ENCODE measurements around the gene ERGIC1.

The ERGIC1 gene

DNA sequence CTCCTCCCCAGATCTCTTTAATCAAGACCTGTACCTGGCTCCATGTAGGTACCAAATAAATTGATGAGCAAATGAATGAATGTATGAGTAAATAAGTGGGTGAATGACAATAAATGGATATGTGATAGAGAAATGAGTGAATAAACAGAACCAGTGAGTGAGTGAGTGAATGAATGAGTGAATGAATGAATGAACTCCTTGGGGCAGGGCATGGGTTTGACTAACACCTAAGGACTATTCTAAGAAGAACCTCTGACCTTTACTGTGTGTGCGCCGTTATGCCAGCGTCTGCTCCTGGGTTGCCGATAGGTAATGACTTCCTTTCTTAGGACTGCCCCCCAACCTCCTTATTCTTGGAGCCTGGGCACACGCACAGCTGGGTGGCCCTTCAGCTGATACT lies 123.4 kb downstream of the ERGIC1 start:
- Histone ChIP-seq H3K9me3 (ENCODE audit: control insufficient read depth in 5 of 5, low read length in 5 of 5) (no peaks in the 10 kb centered on the region), H3K4me1 (ENCODE audit: control insufficient read depth in 5 of 5, insufficient read depth in 5 of 5, low read length in 5 of 5) (peaks cover 4 to 23% (median 20%) of the 10 kb centered on the region in 5 donors), H3K9ac (ENCODE audit: low read length in 5 of 5) (no peak overlapping the region), H3K36me3 (ENCODE audit: control insufficient read depth in 5 of 5, insufficient read depth in 5 of 5, low read length in 5 of 5) (peaks cover 0 to 9% (median 5%) of the 10 kb centered on the region in 5 donors), H3K27ac (ENCODE audit: low read depth, low read length) (no peak overlapping the region), H3K4me3 (ENCODE audit: low read depth in 1 of 5, low read length in 5 of 5) (no peak overlapping the region), H3K27me3 (ENCODE audit: control insufficient read depth in 5 of 5, insufficient read depth in 4 of 5, low read length in 5 of 5) (no peaks in the 10 kb centered on the region)

- Histone ChIP-seq H3K4me3 (ENCODE audit: low read depth in 1 of 5, low read length in 5 of 5) (peak overlapping the region in 4 of 5 donors; percentile 95 to 100 (median 98)), H3K36me3 (ENCODE audit: control insufficient read depth in 5 of 5, insufficient read depth in 5 of 5, low read length in 5 of 5) (peaks cover 0 to 9% (median 5%) of the 10 kb centered on the region in 5 donors), H3K27me3 (ENCODE audit: control insufficient read depth in 5 of 5, insufficient read depth in 4 of 5, low read length in 5 of 5) (no peaks in the 10 kb centered on the region), H3K27ac (ENCODE audit: low read depth, low read length) (peak overlapping the region; percentile 74), H3K4me1 (ENCODE audit: control insufficient read depth in 5 of 5, insufficient read depth in 5 of 5, low read length in 5 of 5) (peaks cover 4 to 23% (median 20%) of the 10 kb centered on the region in 5 donors), H3K9me3 (ENCODE audit: control insufficient read depth in 5 of 5, low read length in 5 of 5) (no peaks in the 10 kb centered on the region), H3K9ac (ENCODE audit: low read length in 5 of 5) (peak overlapping the region in 4 of 5 donors; percentile 30 to 97 (median 78))
Observed at GRCh38 chr5:172958331-172959046, 124.4 kb downstream of the ERGIC1 start.

- H3K36me3 ChIP-seq (ENCODE audit: control insufficient read depth in 5 of 5, insufficient read depth in 5 of 5, low read length in 5 of 5), result peaks cover 8 to 14% (median 11%) of the 10 kb centered on the region in 5 donors
- no peaks in the 10 kb centered on the region for H3K27me3 ChIP-seq (ENCODE audit: control insufficient read depth in 5 of 5, insufficient read depth in 4 of 5, low read length in 5 of 5)
- H3K9me3 ChIP-seq (ENCODE audit: control insufficient read depth in 5 of 5, low read length in 5 of 5), result no peaks in the 10 kb centered on the region
- peak overlapping the region; percentile 95 to 100 (median 98) for H3K4me3 ChIP-seq (ENCODE audit: low read depth in 1 of 5, low read length in 5 of 5)
- H3K4me1 ChIP-seq (ENCODE audit: control insufficient read depth in 5 of 5, insufficient read depth in 5 of 5, low read length in 5 of 5), result peaks cover 4 to 23% (median 20%) of the 10 kb centered on the region in 5 donors
- H3K9ac ChIP-seq (ENCODE audit: low read length in 5 of 5), result peak overlapping the region; percentile 85 to 100 (median 97)
- no peak overlapping the region for H3K27ac ChIP-seq (ENCODE audit: low read depth, low read length)
Observed at GRCh38 chr5:172959824-172960799, 126.1 kb downstream of the ERGIC1 start.

DNA sequence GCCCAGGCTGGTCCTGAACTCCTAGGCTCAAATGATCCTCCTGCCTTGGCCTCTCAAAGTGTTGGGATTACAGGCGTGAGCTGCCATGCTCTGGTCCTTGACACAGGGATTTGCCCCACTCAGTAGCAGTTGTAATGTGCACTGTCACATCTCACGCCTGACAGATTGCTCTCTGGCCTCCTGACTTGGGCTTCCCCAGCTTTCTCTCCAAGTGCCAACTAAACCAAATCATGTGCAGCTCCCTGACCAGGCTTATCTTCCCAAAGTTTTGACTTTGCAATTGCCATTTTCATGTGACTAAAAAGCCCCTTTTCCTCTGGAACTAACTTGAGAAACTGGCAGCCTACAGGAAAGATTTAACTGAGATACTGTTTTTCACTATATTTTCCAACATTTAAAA lies 135.9 kb downstream of the ERGIC1 start:
- Histone ChIP-seq H3K4me3 (ENCODE audit: low read depth in 1 of 5, low read length in 5 of 5) (no peak overlapping the region), H3K9me3 (ENCODE audit: control insufficient read depth in 5 of 5, low read length in 5 of 5) (no peaks in the 10 kb centered on the region), H3K4me1 (ENCODE audit: control insufficient read depth in 5 of 5, insufficient read depth in 5 of 5, low read length in 5 of 5) (no peaks in the 10 kb centered on the region), H3K9ac (ENCODE audit: low read length in 5 of 5) (no peak overlapping the region), H3K27ac (ENCODE audit: low read depth, low read length) (no peak overlapping the region), H3K27me3 (ENCODE audit: control insufficient read depth in 5 of 5, insufficient read depth in 4 of 5, low read length in 5 of 5) (no peaks in the 10 kb centered on the region), H3K36me3 (ENCODE audit: control insufficient read depth in 5 of 5, insufficient read depth in 5 of 5, low read length in 5 of 5) (peaks cover 8 to 26% (median 22%) of the 10 kb centered on the region in 5 donors)

- H3K9me3 ChIP-seq (ENCODE audit: control insufficient read depth in 5 of 5, low read length in 5 of 5), result no peaks in the 10 kb centered on the region
- H3K27ac ChIP-seq (ENCODE audit: low read depth, low read length), result no peak overlapping the region
- peaks cover 0 to 5% (median 0%) of the 10 kb centered on the region in 5 donors for H3K27me3 ChIP-seq (ENCODE audit: control insufficient read depth in 5 of 5, insufficient read depth in 4 of 5, low read length in 5 of 5)
- no peak overlapping the region for H3K9ac ChIP-seq (ENCODE audit: low read length in 5 of 5)
- H3K4me3 ChIP-seq (ENCODE audit: low read depth in 1 of 5, low read length in 5 of 5), result no peak overlapping the region
- peaks cover 4 to 16% (median 15%) of the 10 kb centered on the region in 5 donors for H3K36me3 ChIP-seq (ENCODE audit: control insufficient read depth in 5 of 5, insufficient read depth in 5 of 5, low read length in 5 of 5)
- no peaks in the 10 kb centered on the region for H3K4me1 ChIP-seq (ENCODE audit: control insufficient read depth in 5 of 5, insufficient read depth in 5 of 5, low read length in 5 of 5)
Observed at GRCh38 chr5:172971482-172971881, 137.4 kb downstream of the ERGIC1 start.

DNA sequence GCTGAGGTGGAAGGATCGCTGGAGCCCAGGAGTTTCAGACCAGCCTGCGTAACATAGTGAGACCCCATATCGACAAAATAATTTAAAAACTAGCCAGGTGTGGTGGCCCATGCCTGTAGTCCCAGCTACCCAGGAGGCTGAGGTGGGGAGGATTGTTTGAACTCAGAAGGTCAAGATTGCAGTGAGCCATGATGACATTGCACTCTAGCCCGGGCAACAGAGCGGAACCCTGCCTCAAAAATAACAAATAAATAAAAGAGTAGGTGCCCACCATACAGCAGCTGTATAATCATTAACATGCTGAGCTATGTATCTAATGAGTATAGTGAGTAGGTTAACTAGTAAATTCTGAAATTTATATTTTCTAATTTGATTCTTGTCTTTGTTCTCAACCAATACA lies 138.5 kb downstream of the ERGIC1 start:
- Histone ChIP-seq H3K36me3 (ENCODE audit: control insufficient read depth in 5 of 5, insufficient read depth in 5 of 5, low read length in 5 of 5) (peaks cover 4 to 16% (median 15%) of the 10 kb centered on the region in 5 donors), H3K9me3 (ENCODE audit: control insufficient read depth in 5 of 5, low read length in 5 of 5) (no peaks in the 10 kb centered on the region), H3K4me1 (ENCODE audit: control insufficient read depth in 5 of 5, insufficient read depth in 5 of 5, low read length in 5 of 5) (no peaks in the 10 kb centered on the region), H3K27me3 (ENCODE audit: control insufficient read depth in 5 of 5, insufficient read depth in 4 of 5, low read length in 5 of 5) (peaks cover 0 to 6% (median 0%) of the 10 kb centered on the region in 5 donors), H3K4me3 (ENCODE audit: low read depth in 1 of 5, low read length in 5 of 5) (no peak overlapping the region), H3K27ac (ENCODE audit: low read depth, low read length) (no peak overlapping the region), H3K9ac (ENCODE audit: low read length in 5 of 5) (no peak overlapping the region)

- Histone ChIP-seq H3K9ac (ENCODE audit: low read length in 5 of 5) (no peak overlapping the region), H3K4me3 (ENCODE audit: low read depth in 1 of 5, low read length in 5 of 5) (no peak overlapping the region), H3K27ac (ENCODE audit: low read depth, low read length) (no peak overlapping the region), H3K27me3 (ENCODE audit: control insufficient read depth in 5 of 5, insufficient read depth in 4 of 5, low read length in 5 of 5) (peaks cover 0 to 6% (median 0%) of the 10 kb centered on the region in 5 donors), H3K36me3 (ENCODE audit: control insufficient read depth in 5 of 5, insufficient read depth in 5 of 5, low read length in 5 of 5) (peaks cover 0 to 15% (median 13%) of the 10 kb centered on the region in 5 donors), H3K4me1 (ENCODE audit: control insufficient read depth in 5 of 5, insufficient read depth in 5 of 5, low read length in 5 of 5) (no peaks in the 10 kb centered on the region), H3K9me3 (ENCODE audit: control insufficient read depth in 5 of 5, low read length in 5 of 5) (no peaks in the 10 kb centered on the region)
Observed at GRCh38 chr5:172973127-172973916, 139.3 kb downstream of the ERGIC1 start.

GRCh38 chr5:172973931-172974330 lies 139.9 kb downstream of the ERGIC1 start:
- no peak overlapping the region for H3K4me3 ChIP-seq (ENCODE audit: low read depth in 1 of 5, low read length in 5 of 5)
- H3K9ac ChIP-seq (ENCODE audit: low read length in 5 of 5), result no peak overlapping the region
- H3K36me3 ChIP-seq (ENCODE audit: control insufficient read depth in 5 of 5, insufficient read depth in 5 of 5, low read length in 5 of 5), result peaks cover 0 to 12% (median 9%) of the 10 kb centered on the region in 5 donors
- no peak overlapping the region for H3K27ac ChIP-seq (ENCODE audit: low read depth, low read length)
- H3K27me3 ChIP-seq (ENCODE audit: control insufficient read depth in 5 of 5, insufficient read depth in 4 of 5, low read length in 5 of 5), result peaks cover 0 to 6% (median 0%) of the 10 kb centered on the region in 5 donors
- H3K4me1 ChIP-seq (ENCODE audit: control insufficient read depth in 5 of 5, insufficient read depth in 5 of 5, low read length in 5 of 5), result no peaks in the 10 kb centered on the region
- H3K9me3 ChIP-seq (ENCODE audit: control insufficient read depth in 5 of 5, low read length in 5 of 5), result no peaks in the 10 kb centered on the region

GRCh38 chr5:172975289-172975688 lies 141.2 kb downstream of the ERGIC1 start:
- H3K4me1 ChIP-seq (ENCODE audit: control insufficient read depth in 5 of 5, insufficient read depth in 5 of 5, low read length in 5 of 5), result no peaks in the 10 kb centered on the region
- no peak overlapping the region for H3K4me3 ChIP-seq (ENCODE audit: low read depth in 1 of 5, low read length in 5 of 5)
- H3K9ac ChIP-seq (ENCODE audit: low read length in 5 of 5), result no peak overlapping the region
- no peaks in the 10 kb centered on the region for H3K9me3 ChIP-seq (ENCODE audit: control insufficient read depth in 5 of 5, low read length in 5 of 5)
- H3K27ac ChIP-seq (ENCODE audit: low read depth, low read length), result no peak overlapping the region
- peaks cover 0 to 6% (median 0%) of the 10 kb centered on the region in 5 donors for H3K27me3 ChIP-seq (ENCODE audit: control insufficient read depth in 5 of 5, insufficient read depth in 4 of 5, low read length in 5 of 5)
- peaks cover 0 to 1% (median under 1%) of the 10 kb centered on the region in 5 donors for H3K36me3 ChIP-seq (ENCODE audit: control insufficient read depth in 5 of 5, insufficient read depth in 5 of 5, low read length in 5 of 5)

Data from subcutaneous abdominal adipose tissue (tissue), 5 donors.